IPS-18a (cell line): ENCODE measurements around the gene ZNF593OS.

Experiments
- H3K27ac ChIP-seq: one replicate; pipeline ENCODE4 v1.5.1; 2013; ENCODE audit warnings: low read length
- H3K27me3 ChIP-seq: one replicate; pipeline ENCODE4 v1.6.1; 2013; ENCODE audit warnings: mild to moderate bottlenecking, low read length; ENCODE audit not compliant: control insufficient read depth, insufficient read depth
- H3K36me3 ChIP-seq: one replicate; pipeline ENCODE4 v1.6.1; 2013; ENCODE audit warnings: low read depth, low read length; ENCODE audit not compliant: control insufficient read depth
- H3K4me1 ChIP-seq: one replicate; pipeline ENCODE4 v1.6.1; 2013; ENCODE audit warnings: low read depth, low read length; ENCODE audit not compliant: control insufficient read depth
- H3K4me3 ChIP-seq: one replicate; pipeline ENCODE4 v1.5.1; 2013; ENCODE audit warnings: low read length
- H3K9ac ChIP-seq: one replicate; pipeline ENCODE4 v1.6.1; 2013; ENCODE audit warnings: mild to moderate bottlenecking, low read length, moderate library complexity
- H3K9me3 ChIP-seq: one replicate; pipeline ENCODE4 v1.6.1; 2013; ENCODE audit warnings: low read depth, low read length; ENCODE audit not compliant: control insufficient read depth

The ZNF593OS gene

GRCh38 chr1:26119892-26120608, 51.6 kb downstream of the ZNF593OS start:
- Histone ChIP-seq H3K9ac (no peak overlapping the region), H3K27me3 (no peaks in the 10 kb centered on the region), H3K4me3 (no peak overlapping the region), H3K9me3 (no peaks in the 10 kb centered on the region), H3K36me3 (peaks cover 4% of the 10 kb centered on the region), H3K27ac (no peak overlapping the region), H3K4me1 (no peaks in the 10 kb centered on the region)
